HG02763 (cell line): ENCODE results near the gene TOR1B.

ENCODE experiments used
- ATAC-seq: cut with Tn5 transposase; IDR thresholded peaks from one replicate; pipeline ENCODE4 v1.9.1; 2021; ENCODE audit warnings: mild to moderate bottlenecking, moderate library complexity; ENCODE audit not compliant: unreplicated experiment

Gene TOR1B

GRCh38 chr9:129812385-129812784 is 9.4 kb downstream of the TOR1B start:
- no peak for ATAC-seq

GRCh38 chr9:129813661-129814060 is 10.7 kb downstream of the TOR1B start:
- ATAC-seq, result no peak

- no peak for ATAC-seq
Observed at GRCh38 chr9:129814432-129815223, 11.6 kb downstream of the TOR1B start.

GRCh38 chr9:129815278-129815677 is 12.3 kb downstream of the TOR1B start:
- ATAC-seq, result no peak

GRCh38 chr9:129816501-129817435 is 13.8 kb downstream of the TOR1B start:
- no peak for ATAC-seq

- no peak for ATAC-seq
Observed at GRCh38 chr9:129822898-129823541, 20.0 kb downstream of the TOR1B start.

- no peak for ATAC-seq
Observed at GRCh38 chr9:129823542-129823934, 20.6 kb downstream of the TOR1B start.

- peak; percentile 88 for ATAC-seq
Observed at GRCh38 chr9:129823935-129824601, 21.1 kb downstream of the TOR1B start, which contains the start of gene TOR1A. TSS of gene TOR1A (minus strand) at chr9:129824136. CDS start at chr9:129824085, 51 bp downstream.

GRCh38 chr9:129826344-129826743 is 23.4 kb downstream of the TOR1B start:
- no peak for ATAC-seq

GRCh38 chr9:129826759-129827158 is 23.8 kb downstream of the TOR1B start:
- ATAC-seq, result no peak

- no peak for ATAC-seq
Observed at GRCh38 chr9:129828051-129828450, 25.1 kb downstream of the TOR1B start.

GRCh38 chr9:129828969-129829368 is 26.0 kb downstream of the TOR1B start:
- no peak for ATAC-seq

- ATAC-seq, result no peak
Observed at GRCh38 chr9:129832982-129833381, 30.0 kb downstream of the TOR1B start.

GRCh38 chr9:129834489-129835127 is 31.6 kb downstream of the TOR1B start:
- peak; percentile 1 for ATAC-seq

- ATAC-seq, result peak; percentile 94
Observed at GRCh38 chr9:129835128-129835859, 32.3 kb downstream of the TOR1B start, which contains the start of the genes C9orf78 and USP20. TSS of gene C9orf78 (minus strand) at chr9:129835275. CDS start at chr9:129835221, 54 bp downstream. TSS of gene USP20 (plus strand) at chr9:129835458. CDS start at chr9:129852556, 17,098 bp downstream.

- ATAC-seq, result peak; percentile 1
Observed at GRCh38 chr9:129835860-129836223, 32.9 kb downstream of the TOR1B start.

GRCh38 chr9:129836311-129837007 is 33.5 kb downstream of the TOR1B start:
- ATAC-seq, result no peak

GRCh38 chr9:129838707-129839259 is 35.8 kb downstream of the TOR1B start:
- ATAC-seq, result no peak
